Gastrocnemius medialis (tissue), 4 donors: ENCODE data around the gene PRRG4.

Source experiments
- CTCF ChIP-seq, 5 experiments: fragments of 450-650 bp in 3 of 5; fragments of 200-600 bp in 2 of 5; sonication (generic) in 2 of 5; IDR thresholded peaks in 4 of 5; conservative IDR thresholded peaks in 1 of 5; 1 replicate in 4 of 5; 2 replicates in 1 of 5; pipeline ENCODE4 v1.5.1; 2016 to 2019; ENCODE audit warnings: antibody characterized with exemption in 5 of 5, mild to moderate bottlenecking in 3 of 5, moderate library complexity in 3 of 5
- POLR2A ChIP-seq, 2 donors: fragments of 450-650 bp; IDR thresholded peaks; one replicate each; pipeline ENCODE4 v1.6.1; 2017; ENCODE audit warnings: antibody characterized with exemption in 2 of 2, mild to moderate bottlenecking in 2 of 2, moderate library complexity in 2 of 2

DNA sequence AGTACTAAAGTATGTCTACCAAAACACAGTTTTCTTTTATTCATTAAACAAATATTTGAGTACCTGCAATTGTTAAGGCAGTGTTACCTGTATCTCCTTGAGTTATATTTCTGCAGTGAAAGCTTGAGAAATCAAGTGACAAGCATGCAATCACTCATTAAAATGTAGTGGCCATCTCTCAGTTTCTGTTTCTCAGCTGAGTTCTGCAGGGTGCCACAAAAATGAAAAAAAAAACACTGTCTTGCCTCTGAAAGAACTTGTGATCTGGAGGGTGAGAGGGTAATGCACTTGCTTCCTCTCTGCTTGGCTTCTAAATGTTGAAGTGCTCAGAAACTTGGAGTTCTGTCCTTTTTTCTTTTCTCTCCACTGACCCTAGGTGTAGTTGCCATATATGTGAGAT, 69.7 kb downstream of the PRRG4 start:
- no peak for TF ChIP-seq CTCF (IDR thresholded peaks at IDR 0.05 in 4 of 5, conservative IDR thresholded peaks at IDR 0.05 in 1 of 5)
- no peak for TF ChIP-seq POLR2A (IDR thresholded peaks at IDR 0.05)
